ENCODE data around the gene DDI2. TPM values are rescaled to one million over a fixed set of nuclear protein-coding genes. Genes with fewer than 3 reads are reported as not detected.
"Not testable (repeated sequence)": the region's sequence is repeated elsewhere in the genome, so short reads cannot be mapped to it uniquely, and the experiment has no call there.

The DDI2 gene
- total RNA-seq, 2 donors from 2014 or later: 18.8 to 30.1 TPM

GRCh38 chr1:15640667-15641066, 23.4 kb downstream of the DDI2 start:
- intact Hi-C loops (cut with DNase I): no loop called here

GRCh38 chr1:15649937-15650336, 32.7 kb downstream of the DDI2 start:
- peaks cover 0 to 18% of the 10 kb centered on the region in 2 donors for H3K36me3 ChIP-seq (replicated peaks in 1 of 2; ENCODE audit: insufficient read depth in 1 of 2, low read depth in 2 of 2)
- intact Hi-C loops (cut with DNase I): no loop called here
- no peak overlapping the region for H3K4me3 ChIP-seq
- H3K4me1 ChIP-seq: no peaks in the 10 kb centered on the region
- DNase-seq (no peak), ATAC-seq (no peak)
- H3K27me3 ChIP-seq: no peaks in the 10 kb centered on the region
- no peak for TF ChIP-seq POLR2A (IDR thresholded peaks at IDR 0.05)
- TF ChIP-seq, protein P1, sequence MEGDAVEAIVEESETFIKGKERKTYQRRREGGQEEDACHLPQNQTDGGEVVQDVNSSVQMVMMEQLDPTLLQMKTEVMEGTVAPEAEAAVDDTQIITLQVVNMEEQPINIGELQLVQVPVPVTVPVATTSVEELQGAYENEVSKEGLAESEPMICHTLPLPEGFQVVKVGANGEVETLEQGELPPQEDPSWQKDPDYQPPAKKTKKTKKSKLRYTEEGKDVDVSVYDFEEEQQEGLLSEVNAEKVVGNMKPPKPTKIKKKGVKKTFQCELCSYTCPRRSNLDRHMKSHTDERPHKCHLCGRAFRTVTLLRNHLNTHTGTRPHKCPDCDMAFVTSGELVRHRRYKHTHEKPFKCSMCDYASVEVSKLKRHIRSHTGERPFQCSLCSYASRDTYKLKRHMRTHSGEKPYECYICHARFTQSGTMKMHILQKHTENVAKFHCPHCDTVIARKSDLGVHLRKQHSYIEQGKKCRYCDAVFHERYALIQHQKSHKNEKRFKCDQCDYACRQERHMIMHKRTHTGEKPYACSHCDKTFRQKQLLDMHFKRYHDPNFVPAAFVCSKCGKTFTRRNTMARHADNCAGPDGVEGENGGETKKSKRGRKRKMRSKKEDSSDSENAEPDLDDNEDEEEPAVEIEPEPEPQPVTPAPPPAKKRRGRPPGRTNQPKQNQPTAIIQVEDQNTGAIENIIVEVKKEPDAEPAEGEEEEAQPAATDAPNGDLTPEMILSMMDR (IDR thresholded peaks at IDR 0.05): no peak
- H3K9me3 ChIP-seq: no peaks in the 10 kb centered on the region
- no peak overlapping the region for H3K27ac ChIP-seq
- WGBS, 2 donors: 93 to 100% methylated on average over 1 of the region's 1 CpG

More at GRCh38 chr1:15640667-15641066, 23.4 kb downstream of the DDI2 start:
- Histone ChIP-seq H3K4me3 (no peak overlapping the region), H3K27me3 (no peaks in the 10 kb centered on the region), H3K27ac (no peak overlapping the region), H3K4me1 (no peaks in the 10 kb centered on the region), H3K9me3 (no peaks in the 10 kb centered on the region), H3K36me3 (replicated peaks in 1 of 2; ENCODE audit: insufficient read depth in 1 of 2, low read depth in 2 of 2) (peaks cover 0 to 13% of the 10 kb centered on the region in 2 donors)
- DNase-seq (no peak), ATAC-seq (no peak)
- TF ChIP-seq, protein P1 (IDR thresholded peaks at IDR 0.05): no peak
- TF ChIP-seq POLR2A (IDR thresholded peaks at IDR 0.05): no peak
- 83 to 94% methylated on average over 3 of the region's 3 CpGs for WGBS, 2 donors

GRCh38 chr1:15650433-15650832, 33.2 kb downstream of the DDI2 start:
- Histone ChIP-seq H3K9me3 (no peaks in the 10 kb centered on the region), H3K27ac (no peak overlapping the region), H3K4me1 (no peaks in the 10 kb centered on the region), H3K27me3 (no peaks in the 10 kb centered on the region), H3K4me3 (no peak overlapping the region), H3K36me3 (replicated peaks in 1 of 2; ENCODE audit: insufficient read depth in 1 of 2, low read depth in 2 of 2) (peaks cover 0 to 19% of the 10 kb centered on the region in 2 donors)
- 100% methylated on average over 2 of the region's 2 CpGs for WGBS, 2 donors
- DNase-seq (no peak), ATAC-seq (no peak)
- intact Hi-C loops (cut with DNase I): no loop called here
- TF ChIP-seq, protein P1 (IDR thresholded peaks at IDR 0.05): no peak
- no peak for TF ChIP-seq POLR2A (IDR thresholded peaks at IDR 0.05)

- DNase-seq; H3K9me3 ChIP-seq; ATAC-seq; intact Hi-C loops (cut with DNase I); H3K4me1 ChIP-seq; H3K27ac ChIP-seq; H3K4me3 ChIP-seq; H3K27me3 ChIP-seq: not testable (repeated sequence)
- H3K36me3 ChIP-seq (replicated peaks in 1 of 2; ENCODE audit: insufficient read depth in 1 of 2, low read depth in 2 of 2): peaks cover 0 to 25% of the 10 kb centered on the region in 2 donors
- 100% methylated on average over 1 to 4 of the region's 6 CpGs for WGBS, 2 donors
Observed at GRCh38 chr1:15652130-15652529, 34.9 kb downstream of the DDI2 start.

GRCh38 chr1:15654091-15654690, 36.9 kb downstream of the DDI2 start:
- no peak overlapping the region for H3K4me3 ChIP-seq
- H3K27ac ChIP-seq: no peak overlapping the region
- no peaks in the 10 kb centered on the region for H3K27me3 ChIP-seq
- intact Hi-C loops (cut with DNase I): no loop called here
- no peak for TF ChIP-seq POLR2A (IDR thresholded peaks at IDR 0.05)
- H3K4me1 ChIP-seq: no peaks in the 10 kb centered on the region
- DNase-seq (no peak), ATAC-seq (no peak)
- 91 to 97% methylated on average over 4 to 6 of the region's 6 CpGs for WGBS, 2 donors
- H3K9me3 ChIP-seq: no peaks in the 10 kb centered on the region
- peaks cover 0 to 25% of the 10 kb centered on the region in 2 donors for H3K36me3 ChIP-seq (replicated peaks in 1 of 2; ENCODE audit: insufficient read depth in 1 of 2, low read depth in 2 of 2)

DNA sequence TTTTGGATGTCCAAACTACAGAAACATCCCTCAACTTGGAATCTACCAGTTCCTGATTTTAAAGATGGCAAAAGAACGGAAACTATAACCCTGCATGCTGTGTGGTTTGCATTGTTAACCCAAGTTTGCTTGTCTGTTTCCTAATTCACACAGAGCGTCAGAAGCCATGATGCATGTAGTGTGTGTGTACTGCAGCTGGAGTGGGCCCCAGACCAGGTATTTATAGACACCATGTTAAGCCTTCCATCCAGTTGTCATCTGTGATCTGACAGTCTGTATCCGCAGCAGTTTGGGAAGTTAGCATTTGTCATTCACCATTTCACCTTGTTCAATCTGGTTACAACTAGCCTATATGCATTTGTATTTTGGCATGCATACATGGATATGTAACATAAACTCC, 39.2 kb downstream of the DDI2 start:
- no peaks in the 10 kb centered on the region for H3K27me3 ChIP-seq
- H3K4me3 ChIP-seq: no peak overlapping the region
- ATAC-seq: no peak
- H3K36me3 ChIP-seq (replicated peaks in 1 of 2; ENCODE audit: insufficient read depth in 1 of 2, low read depth in 2 of 2): peaks cover 0 to 25% of the 10 kb centered on the region in 2 donors
- intact Hi-C loops (cut with DNase I): no loop called here
- no peak for DNase-seq
- H3K9me3 ChIP-seq: no peaks in the 10 kb centered on the region
- 87 to 98% methylated on average over 3 of the region's 3 CpGs for WGBS, 2 donors
- H3K4me1 ChIP-seq: no peaks in the 10 kb centered on the region
- no peak for TF ChIP-seq POLR2A (IDR thresholded peaks at IDR 0.05)
- H3K27ac ChIP-seq: no peak overlapping the region

Data from body of pancreas (tissue), 4 donors.